ENCODE results near the gene PGBD4.
"Not testable (repeated sequence)": the region's sequence is repeated elsewhere in the genome, so short reads cannot be mapped to it uniquely, and the experiment has no call there.

PGBD4 gene

GRCh38 chr15:34084086-34084485, 17.8 kb upstream of the PGBD4 start:
- no peaks in the 10 kb centered on the region for H3K9me3 Mint-ChIP-seq
- ATAC-seq (replicated peaks) (no peak), DNase-seq (no peak)
- no peak overlapping the region for H3K27ac Mint-ChIP-seq
- H3K4me1 Mint-ChIP-seq (ENCODE audit: low read depth in 2 of 2), result no peaks in the 10 kb centered on the region
- no peaks in the 10 kb centered on the region for H3K27me3 Mint-ChIP-seq
- no peak overlapping the region for H3K4me3 Mint-ChIP-seq
- peaks cover 56% of the 10 kb centered on the region for H3K36me3 Mint-ChIP-seq (ENCODE audit: insufficient read depth)

DNA sequence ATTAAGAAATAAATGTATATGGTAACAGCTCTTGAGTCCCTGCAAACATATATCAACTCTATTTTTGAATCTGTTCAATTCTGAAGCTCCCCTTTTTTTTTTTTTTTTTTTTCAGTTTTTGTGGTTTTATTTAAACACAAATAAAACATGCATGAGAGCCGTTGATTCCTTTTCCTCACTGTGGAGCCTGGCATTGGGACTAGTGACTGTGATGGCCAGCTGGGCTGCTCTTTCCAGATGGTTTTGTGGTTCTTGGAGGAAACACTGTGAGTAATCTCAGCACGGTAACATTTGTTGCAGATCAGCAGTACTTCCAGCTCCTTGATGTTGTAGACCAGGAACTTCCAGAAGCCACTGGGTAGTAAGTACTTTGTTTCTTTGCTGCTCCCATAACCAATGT, 16.1 kb upstream of the PGBD4 start:
- H3K36me3 Mint-ChIP-seq (ENCODE audit: insufficient read depth), result peaks cover 66% of the 10 kb centered on the region

DNA sequence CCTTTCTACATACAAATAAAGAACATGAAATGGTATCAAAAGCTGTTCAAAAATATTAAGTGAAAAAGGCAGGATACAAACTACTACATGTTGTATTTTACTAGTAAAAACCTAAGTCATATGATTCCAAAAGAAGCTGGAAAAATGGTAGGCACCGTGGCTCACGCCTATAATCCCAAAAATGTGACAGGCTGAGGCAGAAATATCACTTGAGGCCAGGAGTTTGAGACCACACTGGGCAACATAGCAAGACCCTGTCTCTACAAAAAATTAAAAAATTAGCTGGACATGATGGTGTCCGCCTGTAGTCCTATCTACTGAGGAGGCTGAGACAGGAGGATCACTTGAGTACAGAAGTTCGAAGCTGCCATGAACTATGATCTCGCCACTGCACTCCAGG, 2.0 kb upstream of the PGBD4 start:
- Mint-ChIP-seq H3K27ac (peak overlapping the region in 1 of 2 donors; percentile 100), H3K9me3 (no peaks in the 10 kb centered on the region), H3K27me3 (no peaks in the 10 kb centered on the region), H3K4me3 (peak overlapping the region; percentile 47 to 52), H3K36me3 (ENCODE audit: insufficient read depth) (peaks cover 36% of the 10 kb centered on the region), H3K4me1 (ENCODE audit: low read depth in 2 of 2) (peaks cover 24 to 40% of the 10 kb centered on the region in 2 donors)
- DNase-seq (no peak), ATAC-seq (replicated peaks) (no peak)

More for the DNA sequence above, 16.1 kb upstream of the PGBD4 start:
- Mint-ChIP-seq H3K27me3 (no peaks in the 10 kb centered on the region), H3K4me1 (ENCODE audit: low read depth in 2 of 2) (peaks cover 0 to 5% of the 10 kb centered on the region in 2 donors), H3K9me3 (no peaks in the 10 kb centered on the region), H3K4me3 (no peak overlapping the region), H3K27ac (no peak overlapping the region)
- ATAC-seq (replicated peaks), result no peak
- DNase-seq, result no peak

- Mint-ChIP-seq H3K4me1 (ENCODE audit: low read depth in 2 of 2) (peaks cover 20 to 34% of the 10 kb centered on the region in 2 donors), H3K4me3 (peak overlapping the region; percentile 100), H3K27me3 (no peaks in the 10 kb centered on the region), H3K36me3 (ENCODE audit: insufficient read depth) (peaks cover 21% of the 10 kb centered on the region), H3K27ac (peak overlapping the region; percentile 100), H3K9me3 (peaks cover 0 to 2% of the 10 kb centered on the region in 2 donors)
- no peak for DNase-seq
- ATAC-seq (replicated peaks), result no peak
Observed at GRCh38 chr15:34102175-34102925, 467 bp downstream of the PGBD4 start.

- H3K36me3 Mint-ChIP-seq (ENCODE audit: insufficient read depth), result peaks cover 10% of the 10 kb centered on the region
- peaks cover 0 to 2% of the 10 kb centered on the region in 2 donors for H3K9me3 Mint-ChIP-seq
- no peak overlapping the region for H3K27ac Mint-ChIP-seq
- H3K27me3 Mint-ChIP-seq, result no peaks in the 10 kb centered on the region
- H3K4me3 Mint-ChIP-seq, result no peak overlapping the region
- peaks cover 5 to 7% of the 10 kb centered on the region in 2 donors for H3K4me1 Mint-ChIP-seq (ENCODE audit: low read depth in 2 of 2)
- DNase-seq, result no peak
- no peak for ATAC-seq (replicated peaks)
Observed at GRCh38 chr15:34106423-34106822, 4.5 kb downstream of the PGBD4 start.

- ATAC-seq (replicated peaks) (no peak), DNase-seq (no peak)
- peaks cover 0 to 2% of the 10 kb centered on the region in 2 donors for H3K9me3 Mint-ChIP-seq
- H3K27me3 Mint-ChIP-seq, result peaks cover under 1 to 1% of the 10 kb centered on the region in 2 donors
- H3K27ac Mint-ChIP-seq, result no peak overlapping the region
- H3K4me1 Mint-ChIP-seq (ENCODE audit: low read depth in 2 of 2), result no peaks in the 10 kb centered on the region
- no peak overlapping the region for H3K4me3 Mint-ChIP-seq
- peaks cover 2% of the 10 kb centered on the region for H3K36me3 Mint-ChIP-seq (ENCODE audit: insufficient read depth)
Observed at GRCh38 chr15:34107315-34107714, 5.4 kb downstream of the PGBD4 start.

DNA sequence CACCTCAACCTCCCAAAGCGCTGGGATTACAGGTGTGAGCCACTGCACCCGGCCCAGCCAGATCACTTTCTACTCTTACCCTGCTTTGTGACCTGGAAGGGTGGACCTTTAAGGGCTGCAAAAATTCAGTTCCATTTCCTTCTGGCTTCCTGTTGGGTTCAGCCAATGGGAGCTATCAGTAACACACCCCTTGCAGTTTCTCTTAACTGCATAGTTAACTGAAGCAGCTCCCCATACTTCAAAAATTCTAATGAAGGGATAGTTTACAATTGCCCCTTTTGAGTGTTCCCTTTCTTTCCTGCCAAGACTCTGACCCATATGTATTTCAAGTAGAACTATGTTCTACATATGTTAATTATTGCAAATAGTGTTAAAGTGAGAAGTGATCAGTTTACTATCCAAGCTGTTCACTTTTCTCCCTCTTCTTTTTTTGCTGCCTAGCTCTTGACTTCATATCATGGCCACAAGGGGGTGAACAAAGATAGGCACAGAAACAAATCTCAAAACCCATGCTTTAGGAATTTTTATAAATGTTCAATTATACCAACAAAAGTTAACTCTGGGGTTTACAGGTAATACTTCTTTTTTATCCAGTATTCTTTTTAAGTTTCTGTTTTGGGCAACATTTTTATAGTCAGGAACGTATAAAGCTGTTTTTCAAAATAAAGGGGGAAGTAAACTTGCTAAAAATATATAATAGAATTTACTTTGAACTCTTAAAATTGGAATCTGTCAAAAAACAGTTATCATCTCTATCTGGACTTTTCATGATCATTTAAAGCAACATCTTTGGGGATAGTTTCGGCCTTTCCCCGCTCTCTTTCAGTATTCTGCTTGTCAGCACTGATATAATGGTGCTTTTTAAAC, 8.1 kb downstream of the PGBD4 start:
- no peak for ATAC-seq (replicated peaks)
- Mint-ChIP-seq H3K27ac (peak overlapping the region in 1 of 2 donors; percentile 49), H3K27me3 (peaks cover 24 to 28% of the 10 kb centered on the region in 2 donors), H3K9me3 (peaks cover 0 to 2% of the 10 kb centered on the region in 2 donors), H3K4me1 (ENCODE audit: low read depth in 2 of 2) (no peaks in the 10 kb centered on the region), H3K36me3 (ENCODE audit: insufficient read depth) (peaks cover 3% of the 10 kb centered on the region), H3K4me3 (no peak overlapping the region)
- DNase-seq, result no peak

DNA sequence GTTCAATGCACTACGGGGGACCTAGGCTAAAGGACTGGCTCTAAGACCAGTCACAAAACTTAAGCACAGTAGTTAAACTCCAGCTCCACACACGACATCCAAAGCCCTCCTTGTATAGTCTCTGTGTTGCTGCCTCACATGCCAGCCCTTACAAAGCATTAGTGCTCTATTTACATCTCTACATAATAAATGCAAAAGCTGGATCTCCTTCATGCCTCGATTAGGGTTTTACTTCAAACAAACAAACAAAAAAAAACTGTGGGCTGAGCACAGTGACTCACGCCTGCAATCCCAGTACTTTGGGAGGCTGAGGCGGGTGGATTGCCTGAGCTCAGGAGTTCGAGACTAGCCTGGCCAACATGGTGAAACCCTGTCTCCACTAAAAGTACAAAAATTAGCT, 9.6 kb downstream of the PGBD4 start:
- Mint-ChIP-seq H3K27me3 (peaks cover 24 to 29% of the 10 kb centered on the region in 2 donors), H3K4me3 (no peak overlapping the region), H3K36me3 (ENCODE audit: insufficient read depth) (peaks cover 3% of the 10 kb centered on the region), H3K9me3 (no peaks in the 10 kb centered on the region), H3K4me1 (ENCODE audit: low read depth in 2 of 2) (no peaks in the 10 kb centered on the region), H3K27ac (no peak overlapping the region)
- DNase-seq (no peak), ATAC-seq (replicated peaks) (no peak)

- no peak for DNase-seq
- Mint-ChIP-seq H3K9me3 (no peaks in the 10 kb centered on the region), H3K36me3 (ENCODE audit: insufficient read depth) (peaks cover 3% of the 10 kb centered on the region), H3K27me3 (peaks cover 40 to 41% of the 10 kb centered on the region in 2 donors), H3K4me3 (no peak overlapping the region), H3K4me1 (ENCODE audit: low read depth in 2 of 2) (no peaks in the 10 kb centered on the region), H3K27ac (no peak overlapping the region)
- no peak for ATAC-seq (replicated peaks)
Observed at GRCh38 chr15:34114215-34114614, 12.3 kb downstream of the PGBD4 start.

DNA sequence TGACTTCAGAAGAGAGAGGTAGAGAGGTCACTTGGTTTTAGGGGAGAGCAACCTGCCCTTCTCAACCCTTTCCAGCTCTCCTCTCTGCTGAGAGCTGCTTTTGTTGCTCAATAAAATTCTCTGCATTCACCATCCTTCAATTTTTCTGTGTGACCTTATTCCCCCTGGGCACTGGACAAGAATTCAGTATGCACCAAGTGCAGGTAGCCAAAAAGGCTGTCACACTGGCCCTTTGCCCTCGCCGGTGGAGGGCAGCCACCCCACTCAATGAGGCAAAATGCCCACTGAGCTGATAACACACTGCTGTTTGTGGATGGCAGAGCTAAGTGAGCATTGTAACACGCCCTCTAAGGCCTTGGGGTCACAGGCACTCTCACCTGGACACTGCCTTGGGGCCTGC, 12.9 kb downstream of the PGBD4 start:
- Mint-ChIP-seq H3K4me3 (no peak overlapping the region), H3K9me3 (no peaks in the 10 kb centered on the region), H3K27ac (no peak overlapping the region), H3K4me1 (ENCODE audit: low read depth in 2 of 2) (no peaks in the 10 kb centered on the region), H3K36me3 (ENCODE audit: insufficient read depth) (peaks cover 3% of the 10 kb centered on the region), H3K27me3 (peaks cover 40 to 41% of the 10 kb centered on the region in 2 donors)
- DNase-seq (no peak), ATAC-seq (replicated peaks) (no peak)

DNA sequence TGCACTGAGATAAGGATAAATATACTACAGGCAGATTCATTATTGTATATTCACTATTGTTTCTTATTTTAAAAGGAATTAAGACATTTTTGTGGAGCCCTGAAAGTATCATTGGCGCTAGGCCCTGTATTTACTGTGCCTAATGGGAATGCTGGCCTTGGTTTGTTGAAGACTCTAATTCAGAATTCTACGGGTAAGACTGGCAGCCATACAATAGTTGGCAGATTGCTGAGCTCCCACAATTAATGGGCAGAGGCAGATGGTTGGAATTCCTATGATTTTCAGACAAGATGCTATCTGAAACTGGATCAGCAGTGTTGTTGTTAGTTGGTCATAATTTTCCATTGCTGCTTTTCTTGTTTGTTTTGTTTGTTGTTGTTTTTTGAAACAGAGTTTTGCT, 14.7 kb downstream of the PGBD4 start:
- no peaks in the 10 kb centered on the region for H3K9me3 Mint-ChIP-seq
- ATAC-seq (replicated peaks) (no peak), DNase-seq (no peak)
- peaks cover 3% of the 10 kb centered on the region for H3K36me3 Mint-ChIP-seq (ENCODE audit: insufficient read depth)
- no peaks in the 10 kb centered on the region for H3K4me1 Mint-ChIP-seq (ENCODE audit: low read depth in 2 of 2)
- H3K27me3 Mint-ChIP-seq, result peaks cover 46 to 55% of the 10 kb centered on the region in 2 donors
- H3K27ac Mint-ChIP-seq, result no peak overlapping the region
- no peak overlapping the region for H3K4me3 Mint-ChIP-seq

- Mint-ChIP-seq H3K4me1 (ENCODE audit: low read depth in 2 of 2) (no peaks in the 10 kb centered on the region), H3K27ac (no peak overlapping the region)
- DNase-seq, result no peak
Observed at GRCh38 chr15:34119291-34119690, 17.4 kb downstream of the PGBD4 start.

GRCh38 chr15:34120420-34120819, 18.5 kb downstream of the PGBD4 start:
- not testable (repeated sequence) for ATAC-seq (replicated peaks); H3K36me3 Mint-ChIP-seq (ENCODE audit: insufficient read depth); H3K27ac Mint-ChIP-seq; H3K4me1 Mint-ChIP-seq (ENCODE audit: low read depth in 2 of 2); H3K9me3 Mint-ChIP-seq; DNase-seq; H3K4me3 Mint-ChIP-seq
- peaks cover 27 to 37% of the 10 kb centered on the region in 2 donors for H3K27me3 Mint-ChIP-seq

More at GRCh38 chr15:34119291-34119690, 17.4 kb downstream of the PGBD4 start:
- no peaks in the 10 kb centered on the region for H3K9me3 Mint-ChIP-seq
- H3K36me3 Mint-ChIP-seq (ENCODE audit: insufficient read depth), result no peaks in the 10 kb centered on the region
- peaks cover 32 to 46% of the 10 kb centered on the region in 2 donors for H3K27me3 Mint-ChIP-seq
- no peak for ATAC-seq (replicated peaks)
- H3K4me3 Mint-ChIP-seq, result no peak overlapping the region
